H9 (cell line): ENCODE measurements around the gene EDEM1. TPM values are rescaled to one million over a fixed set of nuclear protein-coding genes. Genes with fewer than 3 reads are reported as not detected.
"Not testable (repeated sequence)": the region's sequence is repeated elsewhere in the genome, so short reads cannot be mapped to it uniquely, and the experiment has no call there.

Source experiments
- DNase-seq: peaks from one replicate; pipeline ENCODE4 v3.0.0-alpha.2; 2017
- H2AFZ ChIP-seq: one replicate; pipeline ENCODE4 v1.6.1; 2013; ENCODE audit warnings: mild to moderate bottlenecking, low read length, control low read depth, moderate library complexity
- H2AK5ac ChIP-seq: 2 replicates; pipeline ENCODE4 v1.6.1; 2013; ENCODE audit warnings: low read length, control low read depth, mixed read lengths; ENCODE audit not compliant: insufficient read length
- H2BK120ac ChIP-seq: one replicate; pipeline ENCODE4 v1.6.1; 2013; ENCODE audit warnings: low read depth, mild to moderate bottlenecking, low read length, control low read depth, inconsistent platforms; ENCODE audit not compliant: poor library complexity, severe bottlenecking
- H2BK12ac ChIP-seq: 2 replicates; pipeline ENCODE4 v1.6.1; 2013; ENCODE audit warnings: low read length, control low read depth, mixed read lengths, low read depth; ENCODE audit not compliant: insufficient read length
- H2BK15ac ChIP-seq: 2 replicates; pipeline ENCODE4 v1.6.1; 2013; ENCODE audit warnings: low read depth, low read length, control low read depth
- H2BK20ac ChIP-seq: one replicate; pipeline ENCODE4 v1.6.1; 2013; ENCODE audit warnings: low read depth, mild to moderate bottlenecking, low read length, control low read depth, inconsistent platforms; ENCODE audit not compliant: poor library complexity, severe bottlenecking
- H2BK5ac ChIP-seq: 2 replicates; pipeline ENCODE4 v1.6.1; 2013; ENCODE audit warnings: low read length, control low read depth, mixed read lengths; ENCODE audit not compliant: insufficient read length
- H3K14ac ChIP-seq: 2 replicates; pipeline ENCODE4 v1.6.1; 2013; ENCODE audit warnings: low read length, control low read depth; ENCODE audit not compliant: insufficient read depth
- H3K18ac ChIP-seq: 2 replicates; pipeline ENCODE4 v1.6.1; 2013; ENCODE audit warnings: low read depth, mild to moderate bottlenecking, mixed read lengths, low read length, control low read depth; ENCODE audit not compliant: insufficient read length
- H3K23ac ChIP-seq: 2 replicates; pipeline ENCODE4 v1.6.1; 2013; ENCODE audit warnings: low read length, control low read depth, mixed read lengths, low read depth; ENCODE audit not compliant: insufficient read length
- H3K23me2 ChIP-seq: 2 replicates; pipeline ENCODE4 v1.6.1; 2013; ENCODE audit warnings: low read depth, mild to moderate bottlenecking, mixed read lengths, low read length, control low read depth; ENCODE audit not compliant: insufficient read length, poor library complexity, severe bottlenecking
- H3K27ac ChIP-seq: 2 replicates; pipeline ENCODE4 v1.5.1; 2013; ENCODE audit warnings: low read length, control low read depth, mixed read lengths, low read depth; ENCODE audit not compliant: insufficient read length
- H3K27me3 ChIP-seq: 2 replicates; pipeline ENCODE4 v1.6.1; 2013; ENCODE audit warnings: low read length, control low read depth, inconsistent platforms; ENCODE audit not compliant: insufficient read depth
- H3K4ac ChIP-seq: 2 replicates; pipeline ENCODE4 v1.6.1; 2013; ENCODE audit warnings: low read depth, mild to moderate bottlenecking, control low read depth, inconsistent platforms, low read length, moderate library complexity
- H3K4me1 ChIP-seq: 2 replicates; pipeline ENCODE4 v1.6.1; 2013; ENCODE audit warnings: low read length, control low read depth, inconsistent platforms; ENCODE audit not compliant: insufficient read depth
- H3K4me2 ChIP-seq: 2 replicates; pipeline ENCODE4 v1.6.1; 2013; ENCODE audit warnings: low read length, control low read depth, mixed read lengths; ENCODE audit not compliant: insufficient read length, insufficient read depth
- H3K56ac ChIP-seq: 2 replicates; pipeline ENCODE4 v1.6.1; 2013; ENCODE audit warnings: low read depth, mild to moderate bottlenecking, mixed read lengths, low read length, control low read depth; ENCODE audit not compliant: insufficient read length
- H3K79me1 ChIP-seq: 2 replicates; pipeline ENCODE4 v1.6.1; 2013; ENCODE audit warnings: low read depth, mild to moderate bottlenecking, moderate library complexity, low read length, control low read depth, inconsistent platforms; ENCODE audit not compliant: insufficient read depth, poor library complexity, severe bottlenecking
- H3K79me2 ChIP-seq: 2 replicates; pipeline ENCODE4 v1.6.1; 2013; ENCODE audit warnings: low read length, control low read depth, inconsistent platforms; ENCODE audit not compliant: insufficient read depth
- H3K9ac ChIP-seq: 2 replicates; pipeline ENCODE4 v1.6.1; 2013; ENCODE audit warnings: low read length, control low read depth, mixed read lengths; ENCODE audit not compliant: insufficient read length; ENCODE audit errors: extremely low read depth
- H3K9me3 ChIP-seq: one replicate; pipeline ENCODE4 v1.6.1; 2013; ENCODE audit warnings: low read depth, low read length, inconsistent platforms; ENCODE audit not compliant: control insufficient read depth
- H3T11ph ChIP-seq: one replicate; pipeline ENCODE4 v1.6.1; 2013; ENCODE audit warnings: mild to moderate bottlenecking, low read length, control low read depth, inconsistent platforms
- H4K20me1 ChIP-seq: one replicate; pipeline ENCODE4 v1.6.1; 2013; ENCODE audit not compliant: control insufficient read depth, insufficient read length, insufficient read depth
- H4K5ac ChIP-seq: 2 replicates; pipeline ENCODE4 v1.6.1; 2013; ENCODE audit warnings: low read depth, mild to moderate bottlenecking, mixed read lengths, low read length, control low read depth; ENCODE audit not compliant: insufficient read length
- H4K8ac ChIP-seq: replicated peaks from 2 replicates; pipeline ENCODE4 v1.6.1; 2013; ENCODE audit warnings: low read length, control low read depth, mixed read lengths, low read depth; ENCODE audit not compliant: insufficient read length
- H4K91ac ChIP-seq: 2 replicates; pipeline ENCODE4 v1.6.1; 2013; ENCODE audit warnings: low read depth, mild to moderate bottlenecking, moderate library complexity, mixed read lengths, low read length, control low read depth; ENCODE audit not compliant: insufficient read length
- H3K27ac Mint-ChIP-seq, 3 experiments: 2 replicates in 2 of 3; 3 replicates in 1 of 3; pipeline ENCODE4 v1.8.0; 2020 to 2021; ENCODE audit warnings: mixed read lengths in 3 of 3, mild to moderate bottlenecking in 1 of 3, moderate library complexity in 1 of 3
- H3K27me3 Mint-ChIP-seq: 2 replicates; pipeline ENCODE4 v1.8.0; 2021; ENCODE audit warnings: low read depth, mild to moderate bottlenecking, moderate library complexity, mixed read lengths
- H3K36me3 Mint-ChIP-seq, 3 experiments: 2 replicates in 2 of 3; 3 replicates in 1 of 3; pipeline ENCODE4 v1.8.0; 2020 to 2021; ENCODE audit warnings: low read depth in 3 of 3, mixed read lengths in 3 of 3; ENCODE audit not compliant: insufficient read depth in 1 of 3
- H3K4me1 Mint-ChIP-seq, 2 experiments: 2 replicates each; pipeline ENCODE4 v1.8.0; 2020; ENCODE audit warnings: mixed read lengths in 2 of 2
- H3K4me3 Mint-ChIP-seq, 2 experiments: 2 replicates in 1 of 2; 3 replicates in 1 of 2; pipeline ENCODE4 v1.8.0; 2020 to 2021; ENCODE audit warnings: mild to moderate bottlenecking in 2 of 2, mixed read lengths in 2 of 2, moderate library complexity in 1 of 2
- H3K9me3 Mint-ChIP-seq, 2 experiments: 2 replicates in 1 of 2; 3 replicates in 1 of 2; pipeline ENCODE4 v1.8.0; 2020; ENCODE audit warnings: mild to moderate bottlenecking in 2 of 2, mixed read lengths in 2 of 2, moderate library complexity in 1 of 2
- CTCF ChIP-seq: fragments of 200-600 bp; sonication (generic); conservative IDR thresholded peaks from 3 replicates; pipeline ENCODE4 v1.8.0; 2021; ENCODE audit warnings: antibody characterized with exemption, mild to moderate bottlenecking
- WGBS: extraction: QIAGEN DNeasy Blood & Tissue Kit; methylation state at CpG from one replicate; pipeline ENCODE4 v1.1.7; 2013; ENCODE audit warnings: missing lambda C conversion rate, low lambda C conversion rate, mixed read lengths; ENCODE audit not compliant: insufficient read length; ENCODE audit errors: extremely low coverage; 5-methylcytosine and 5-hydroxymethylcytosine counted together
- total RNA-seq: library from RNA; stranded (reverse); gene quantifications from 2 replicates; pipeline ENCODE4 v1.2.1, GENCODE V29; 2021

EDEM1 gene
- total RNA-seq, 1 experiment from 2014 or later = 11.7 TPM

GRCh38 chr3:5240740-5241139 lies 53.2 kb downstream of the EDEM1 start:
- Histone ChIP-seq H2BK20ac (no peak overlapping the region), H3T11ph (no peak overlapping the region), H3K18ac (no peak overlapping the region), H3K9ac (no peak overlapping the region), H2BK15ac (no peak overlapping the region), H2BK5ac (no peak overlapping the region), H4K20me1 (no peaks in the 10 kb centered on the region), H4K8ac (no peak overlapping the region), H3K27me3 (no peaks in the 10 kb centered on the region), H3K79me1 (no peaks in the 10 kb centered on the region), H3K4me1 (no peaks in the 10 kb centered on the region), H2BK12ac (no peak overlapping the region), H3K9me3 (no peaks in the 10 kb centered on the region), H3K14ac (no peak overlapping the region), H2AK5ac (no peak overlapping the region), H3K56ac (no peak overlapping the region), H4K91ac (no peak overlapping the region), H3K27ac (no peak overlapping the region), H3K23me2 (no peaks in the 10 kb centered on the region), H3K23ac (no peak overlapping the region), H3K4ac (no peak overlapping the region), H3K4me2 (no peak overlapping the region), H2AFZ (no peak overlapping the region), H3K79me2 (no peaks in the 10 kb centered on the region), H2BK120ac (no peak overlapping the region), H4K5ac (no peak overlapping the region)
- WGBS = no CpG with 5 or more reads among the region's 1 CpG
- peaks cover 9 to 25% (median 17%) of the 10 kb centered on the region in 3 experiments for H3K36me3 Mint-ChIP-seq
- no peak for TF ChIP-seq CTCF
- H3K4me3 Mint-ChIP-seq = no peak overlapping the region
- H3K4me1 Mint-ChIP-seq = no peaks in the 10 kb centered on the region
- DNase-seq = no peak
- no peak overlapping the region for H3K27ac Mint-ChIP-seq
- H3K27me3 Mint-ChIP-seq = no peaks in the 10 kb centered on the region; the same call in none of the 2 replicates
- H3K9me3 Mint-ChIP-seq = peaks cover 27 to 28% of the 10 kb centered on the region in 2 experiments

GRCh38 chr3:5242785-5243184 lies 55.3 kb downstream of the EDEM1 start:
- H3K27ac ChIP-seq, H3K9ac ChIP-seq, H3K4me1 Mint-ChIP-seq, H3K4me1 ChIP-seq, H3K9me3 ChIP-seq, H3K23ac ChIP-seq, H4K5ac ChIP-seq, H3K56ac ChIP-seq, H3K23me2 ChIP-seq, H4K20me1 ChIP-seq, H3K79me2 ChIP-seq, H3K4me2 ChIP-seq, H2BK5ac ChIP-seq, H3K4me3 Mint-ChIP-seq, H2BK20ac ChIP-seq, H3K4ac ChIP-seq, H4K8ac ChIP-seq, H4K91ac ChIP-seq, H3K27me3 ChIP-seq, H3K18ac ChIP-seq, H3K79me1 ChIP-seq, DNase-seq, H2AK5ac ChIP-seq, H3T11ph ChIP-seq, H2BK12ac ChIP-seq, H2AFZ ChIP-seq, H2BK15ac ChIP-seq, H3K14ac ChIP-seq, H3K27me3 Mint-ChIP-seq, H2BK120ac ChIP-seq: not testable (repeated sequence)
- WGBS = no CpG with 5 or more reads among the region's 23 CpGs
- Mint-ChIP-seq H3K27ac (0 out of 7 replicates have a peak overlapping the region, but pooled peaks of 1 of the 3 experiments have one; percentile 28), H3K9me3 (peaks cover 27 to 28% of the 10 kb centered on the region in 2 experiments), H3K36me3 (peaks cover 9 to 25% (median 17%) of the 10 kb centered on the region in 3 experiments)
